T follicular helper cell (primary cell): Measurements from ENCODE around the gene ZNF521.
"Not testable (repeated sequence)": the region's sequence is repeated elsewhere in the genome, so short reads cannot be mapped to it uniquely, and the experiment has no call there.

Source experiments
- DNase-seq: peaks from one replicate; pipeline ENCODE4 v3.0.0-alpha.2; 2020; ENCODE audit warnings: low read depth

ZNF521 gene

DNA sequence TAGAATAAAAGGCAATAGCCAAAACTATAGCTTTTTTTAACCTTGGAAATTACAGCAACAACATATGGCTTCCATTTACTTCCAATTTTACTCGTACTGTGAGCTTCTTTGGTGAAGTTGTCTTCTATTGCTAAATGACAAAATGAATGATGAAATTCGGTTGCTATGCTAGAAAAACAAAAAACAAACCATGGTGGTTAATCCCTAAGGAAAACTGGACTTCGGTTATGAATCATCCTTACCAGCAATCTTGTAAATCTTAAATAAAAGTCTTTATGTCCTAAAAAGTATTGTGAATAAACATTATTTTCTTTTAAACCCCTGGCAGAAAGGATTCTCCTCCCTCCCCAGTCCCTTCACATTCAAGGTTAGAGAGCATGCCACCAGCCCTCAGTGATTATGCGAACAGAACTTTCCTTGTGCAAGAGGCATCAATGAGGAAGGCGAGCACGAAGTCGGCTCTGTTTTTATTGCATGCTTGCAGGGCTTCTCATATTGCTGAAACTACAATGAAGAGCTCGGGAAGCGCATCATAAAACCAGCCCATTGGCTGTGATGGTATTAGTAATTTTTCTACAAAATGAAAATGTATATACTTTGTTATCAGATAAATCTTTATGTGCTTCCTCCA is 62.9 kb downstream of the ZNF521 start:
- DNase-seq = no peak

- DNase-seq = no peak
These were observed 63.5 kb downstream of the ZNF521 start for GRCh38 chr18:25288340-25288938.

GRCh38 chr18:25287106-25287505 is 64.9 kb downstream of the ZNF521 start:
- no peak for DNase-seq

DNA sequence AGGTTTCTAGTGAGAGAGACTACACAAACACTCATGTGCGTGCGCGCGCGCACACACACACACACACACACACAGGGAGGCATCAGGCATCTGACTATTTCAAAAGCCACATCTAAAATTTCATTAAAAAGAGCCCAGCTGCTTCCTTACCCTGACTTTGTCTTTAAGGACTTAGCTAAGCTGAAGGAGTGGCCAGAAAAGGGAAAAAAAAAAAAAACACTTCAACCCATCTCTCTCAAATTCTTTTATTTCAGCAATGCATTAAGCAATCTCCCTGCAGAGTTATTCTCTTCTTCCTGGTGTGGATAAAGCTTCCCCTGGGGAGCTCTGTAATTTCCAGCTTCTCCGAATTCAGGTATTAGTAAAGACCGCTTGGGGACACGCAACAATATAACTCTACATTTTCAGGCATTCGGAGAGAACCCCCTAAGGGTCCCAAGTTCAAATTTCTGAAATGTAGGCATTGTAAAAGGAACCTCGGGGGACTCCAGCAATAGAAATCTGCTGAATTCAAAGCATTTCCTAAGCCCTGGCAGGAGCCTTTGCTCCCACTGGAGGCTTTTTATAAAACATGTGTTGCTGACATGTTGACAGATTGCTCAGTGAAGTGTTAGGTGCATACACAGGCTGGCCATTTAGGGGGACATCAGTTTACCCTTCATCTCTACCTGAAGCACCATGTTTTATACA is 67.0 kb downstream of the ZNF521 start:
- DNase-seq = no peak

- no peak for DNase-seq
These were observed 67.7 kb downstream of the ZNF521 start for GRCh38 chr18:25284281-25284680.

DNA sequence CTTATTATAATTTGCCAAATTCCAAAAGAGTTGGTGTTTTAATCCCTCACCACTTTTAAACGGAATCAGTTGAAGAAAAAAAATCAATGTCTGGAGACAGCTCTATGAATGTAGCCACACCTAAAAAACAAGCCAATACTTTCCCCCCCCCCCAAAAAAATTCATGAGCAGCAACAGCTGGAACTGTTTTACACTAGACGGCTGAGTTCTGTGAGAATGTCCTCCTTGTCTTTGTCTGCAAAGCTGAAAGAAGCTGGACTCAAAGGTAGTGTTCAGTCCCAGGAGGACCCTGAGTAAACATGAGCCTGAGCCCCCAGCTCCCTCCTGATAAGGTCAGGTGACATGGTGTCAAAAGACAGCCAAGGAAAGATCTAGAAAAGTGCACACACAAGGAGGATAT is 68.2 kb downstream of the ZNF521 start:
- no peak for DNase-seq

DNA sequence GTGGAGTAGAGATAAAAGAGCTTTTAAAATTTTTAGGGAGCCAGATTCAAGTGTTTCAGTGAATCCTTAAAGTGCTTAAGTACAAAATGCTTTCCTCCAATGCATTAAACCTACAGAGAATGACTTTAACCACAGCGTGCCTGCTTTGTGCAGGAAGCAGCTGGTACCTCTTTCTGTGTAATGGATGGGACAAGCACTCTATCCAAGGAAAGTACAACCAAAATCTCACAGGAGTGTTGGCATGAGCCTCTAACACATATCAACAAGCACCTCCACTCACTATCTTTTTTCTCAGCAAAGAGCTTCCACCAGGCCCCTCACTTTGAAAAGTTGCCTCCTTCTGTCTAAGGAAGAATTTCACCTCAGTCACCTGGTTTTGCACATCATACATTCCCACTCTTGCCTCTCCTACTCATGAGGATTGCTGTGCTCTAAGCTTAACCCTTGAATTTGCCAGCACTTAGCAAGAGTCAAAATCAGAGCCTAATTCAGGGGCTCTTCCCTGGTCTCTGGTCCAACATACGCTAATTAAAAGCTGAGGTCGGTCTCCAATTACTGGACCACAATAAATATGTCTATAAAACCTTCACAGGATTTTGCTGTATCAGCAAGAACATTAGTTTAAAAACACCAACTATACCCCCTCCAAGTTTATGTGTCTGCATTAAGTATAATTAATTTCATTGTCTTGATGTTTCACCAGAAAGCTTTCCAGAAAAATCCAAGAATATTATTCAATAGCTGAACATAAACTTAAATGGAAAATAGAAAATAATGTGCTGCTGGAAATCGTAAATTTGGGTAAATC is 68.9 kb downstream of the ZNF521 start:
- no peak for DNase-seq

DNA sequence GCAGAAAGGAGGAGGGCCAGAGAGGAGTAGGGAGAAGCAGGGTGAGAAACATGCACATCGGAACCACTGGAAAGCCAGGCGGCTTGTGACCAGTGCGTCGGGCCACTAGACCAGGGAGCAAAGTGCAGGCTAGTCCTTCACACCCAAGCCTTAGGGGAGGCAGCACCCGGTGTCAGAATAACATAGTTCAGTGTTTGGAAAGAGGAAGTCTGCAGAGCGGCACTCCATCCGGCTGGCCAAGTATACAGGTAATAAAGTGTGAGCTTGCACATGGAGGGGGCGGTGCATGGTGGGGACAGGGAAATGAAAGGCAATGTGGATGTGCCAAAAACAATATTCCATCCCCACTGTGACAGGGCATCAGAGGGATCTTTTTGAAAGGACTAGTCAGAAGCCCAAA is 69.7 kb downstream of the ZNF521 start:
- no peak for DNase-seq

GRCh38 chr18:25281556-25281955 is 70.4 kb downstream of the ZNF521 start:
- no peak for DNase-seq

DNA sequence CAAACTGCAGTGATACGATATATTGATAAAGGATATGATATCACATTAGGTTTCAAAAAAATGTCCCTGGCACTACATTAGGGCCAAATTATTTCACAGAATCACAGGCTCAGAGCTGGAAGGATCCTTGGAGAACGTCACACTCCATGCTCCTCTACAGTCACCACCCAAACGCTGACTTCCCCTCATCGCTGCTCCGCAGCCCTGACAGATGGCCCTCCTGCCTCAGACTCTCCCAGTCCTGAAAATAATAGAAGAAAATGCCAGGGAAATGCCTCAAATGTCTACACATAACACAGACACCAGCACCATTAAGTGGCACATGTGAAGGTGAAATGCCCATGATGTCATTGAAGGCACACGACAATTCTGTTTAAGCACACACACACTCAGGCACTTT is 72.0 kb downstream of the ZNF521 start:
- DNase-seq = no peak

DNA sequence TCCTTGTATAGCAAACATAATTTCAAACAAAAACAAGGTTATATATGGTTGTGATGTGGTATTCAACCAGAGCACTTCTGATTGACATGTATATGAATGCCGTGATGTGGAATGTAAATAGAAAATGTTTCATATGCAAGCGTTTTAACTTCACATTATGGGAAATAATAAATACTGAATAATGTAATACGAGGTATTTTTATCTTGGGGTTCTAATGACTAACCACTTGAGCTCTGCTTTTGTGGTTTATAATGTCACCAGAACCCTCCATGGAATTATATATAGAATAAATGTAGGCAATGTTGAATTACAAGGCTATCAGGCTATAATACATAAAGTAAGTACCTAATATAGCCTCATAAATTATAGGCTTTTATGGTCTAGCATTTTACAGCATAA is 72.4 kb downstream of the ZNF521 start:
- no peak for DNase-seq

DNA sequence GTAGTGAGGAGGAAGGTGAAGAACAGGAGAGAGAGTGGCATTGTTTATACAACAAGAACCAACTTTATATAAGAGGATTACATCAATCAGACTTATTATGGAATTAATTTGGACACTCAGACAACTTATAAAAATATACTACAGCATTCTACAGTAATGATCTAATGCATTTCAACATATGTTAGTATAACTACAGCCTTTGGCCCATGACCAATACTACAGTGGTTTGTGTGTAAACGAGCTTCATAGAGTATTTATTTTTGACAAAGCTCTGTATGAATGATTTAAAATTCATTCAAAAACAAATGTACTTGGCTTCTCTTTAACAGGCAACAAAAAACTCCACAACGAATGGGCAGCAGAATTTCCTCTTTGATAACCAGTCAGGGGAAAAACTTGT is 72.8 kb downstream of the ZNF521 start:
- DNase-seq = no peak

DNA sequence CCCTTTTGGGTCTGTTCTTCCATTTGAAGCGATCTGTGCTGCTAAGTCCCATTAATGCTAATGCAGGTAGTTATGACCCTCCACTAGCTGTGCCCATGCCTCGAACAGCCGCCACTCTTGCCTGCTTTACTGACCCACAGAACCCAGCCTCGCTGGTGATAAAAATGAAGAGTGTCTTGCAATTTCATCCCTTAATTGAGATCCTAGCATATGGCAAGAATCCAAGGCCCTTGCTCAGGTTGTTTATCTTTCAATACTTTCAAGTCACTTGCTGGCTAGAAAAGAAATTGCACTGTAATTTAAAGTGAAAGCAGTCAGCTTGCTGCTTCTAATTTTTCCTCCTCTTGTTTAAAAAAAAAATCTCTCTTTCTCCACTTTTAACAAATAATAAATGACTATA is 73.6 kb downstream of the ZNF521 start:
- DNase-seq = no peak

DNA sequence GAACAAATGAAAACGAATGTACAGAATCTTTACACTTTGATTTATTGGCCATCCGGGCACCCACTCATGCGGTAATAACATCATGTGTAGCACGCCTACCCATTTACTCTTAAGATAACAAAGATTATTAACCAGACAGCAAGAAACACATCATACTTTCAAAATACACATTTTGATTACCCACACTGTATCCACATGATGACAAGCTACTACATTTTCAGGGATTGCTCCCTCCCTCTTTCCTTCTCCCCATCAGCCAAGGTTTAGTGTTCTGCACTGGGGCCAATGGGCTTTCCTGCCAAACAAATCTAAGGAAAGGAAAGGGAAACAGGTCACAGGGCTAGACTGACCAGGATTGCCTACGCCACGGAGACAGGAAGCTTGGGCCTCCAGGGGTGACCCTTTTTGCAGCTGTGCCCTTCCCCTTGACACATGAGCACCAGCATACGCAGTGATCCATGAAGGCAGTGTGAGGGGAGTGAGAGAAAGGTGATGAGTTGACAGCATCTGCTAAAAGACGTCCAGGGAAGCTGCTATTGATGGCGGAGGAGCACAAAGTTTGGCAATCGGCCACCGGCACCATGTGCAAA is 76.5 kb downstream of the ZNF521 start:
- DNase-seq = no peak

- no peak for DNase-seq
These were observed 77.0 kb downstream of the ZNF521 start for GRCh38 chr18:25274926-25275325.

DNA sequence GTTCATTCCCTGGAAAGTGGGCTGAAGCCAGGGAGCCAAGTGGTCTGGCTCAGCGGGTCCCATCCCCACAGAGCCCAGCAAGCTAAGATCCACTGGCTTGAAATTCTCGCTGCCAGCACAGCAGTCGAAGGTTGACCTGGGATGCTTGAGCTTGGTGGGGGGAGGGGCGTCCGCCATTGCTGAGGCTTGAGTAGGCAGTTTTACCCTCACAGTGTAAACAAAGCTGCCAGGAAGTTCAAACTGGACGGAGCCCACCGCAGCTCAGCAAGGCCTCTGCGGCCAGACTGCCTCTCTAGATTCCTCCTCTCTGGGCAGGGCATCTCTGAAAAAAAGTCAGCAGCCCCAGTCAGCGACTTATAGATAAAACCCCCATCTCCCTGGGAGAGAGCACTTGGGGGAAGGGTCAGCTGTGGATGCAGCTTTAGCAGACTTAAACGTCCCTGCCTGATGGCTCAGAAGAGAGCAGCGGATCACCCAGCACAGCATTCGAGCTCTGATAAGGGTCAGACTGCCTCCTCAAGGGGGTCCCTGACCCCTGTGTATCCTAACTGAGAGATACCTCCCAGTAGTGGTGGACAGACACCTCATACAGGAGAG is 84.9 kb downstream of the ZNF521 start:
- not testable (repeated sequence) for DNase-seq

- DNase-seq = no peak
These were observed 89.0 kb downstream of the ZNF521 start for GRCh38 chr18:25262920-25263319.

DNA sequence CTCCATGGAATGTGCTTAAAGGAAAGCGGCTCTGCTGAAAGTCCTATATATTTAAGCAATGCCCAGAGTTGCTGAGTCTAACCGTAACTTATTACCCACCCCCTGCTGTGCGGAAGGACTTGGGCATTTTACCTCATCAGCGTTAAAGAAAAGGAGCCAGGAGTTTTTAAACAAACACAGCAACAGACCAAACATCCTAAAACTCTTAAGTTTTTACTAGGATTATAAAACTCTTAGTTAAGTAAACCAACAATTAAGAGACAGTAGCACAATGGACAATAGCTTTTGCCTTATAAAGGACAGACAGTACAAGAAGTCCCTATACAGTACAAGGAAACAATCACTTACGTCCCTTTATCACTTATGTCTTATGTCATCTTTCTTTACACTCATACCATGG is 90.2 kb downstream of the ZNF521 start:
- no peak for DNase-seq

- no peak for DNase-seq
These were observed 95.5 kb downstream of the ZNF521 start for GRCh38 chr18:25256439-25256838.

DNA sequence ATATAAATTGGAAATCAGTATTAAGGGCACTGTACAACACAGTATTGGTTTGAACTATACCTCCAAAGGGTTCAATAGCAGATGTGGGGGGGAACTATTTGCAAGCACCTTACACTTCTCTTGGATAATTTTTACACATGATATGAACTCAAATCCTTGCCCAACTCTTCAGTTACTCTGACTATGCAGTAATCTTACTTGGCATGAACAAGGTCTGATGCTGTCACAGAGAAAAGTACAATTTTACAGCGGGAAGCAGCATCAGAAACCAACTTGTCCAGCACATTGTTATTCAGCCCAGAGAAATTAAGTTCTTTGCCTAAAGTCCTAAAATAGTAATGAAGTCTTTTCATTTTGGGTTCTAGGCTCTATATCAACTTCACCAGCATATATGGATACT is 98.2 kb downstream of the ZNF521 start:
- no peak for DNase-seq

DNA sequence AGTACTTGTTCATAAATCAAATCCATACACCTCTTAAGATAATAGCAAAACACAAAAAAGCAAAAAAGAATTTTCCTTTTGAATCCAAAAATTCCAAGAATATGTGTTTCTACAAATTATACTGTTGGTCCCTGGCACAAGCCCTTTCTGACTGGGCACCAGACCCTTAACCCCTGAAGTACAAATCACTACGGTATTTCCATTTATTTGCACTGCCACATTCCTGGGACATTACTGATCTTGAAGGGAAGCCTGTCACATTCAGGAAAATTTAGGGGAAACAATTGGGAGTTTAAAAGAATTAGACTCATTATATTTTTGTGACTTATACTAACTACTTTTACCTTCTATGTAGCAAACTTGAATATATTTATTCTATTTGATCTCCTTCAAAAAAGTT is 98.8 kb downstream of the ZNF521 start:
- no peak for DNase-seq

GRCh38 chr18:25251068-25251467 is 100.9 kb downstream of the ZNF521 start:
- no peak for DNase-seq
